HG03469 (cell line): ENCODE measurements around the gene DGCR2.
"Not testable (repeated sequence)": the region's sequence is repeated elsewhere in the genome, so short reads cannot be mapped to it uniquely, and the experiment has no call there.

ENCODE experiments used
- ATAC-seq: cut with Tn5 transposase; IDR thresholded peaks from one replicate; pipeline ENCODE4 v1.9.1; 2021; ENCODE audit warnings: mild to moderate bottlenecking, moderate library complexity, moderate number of reproducible peaks; ENCODE audit not compliant: unreplicated experiment

The DGCR2 gene

DNA sequence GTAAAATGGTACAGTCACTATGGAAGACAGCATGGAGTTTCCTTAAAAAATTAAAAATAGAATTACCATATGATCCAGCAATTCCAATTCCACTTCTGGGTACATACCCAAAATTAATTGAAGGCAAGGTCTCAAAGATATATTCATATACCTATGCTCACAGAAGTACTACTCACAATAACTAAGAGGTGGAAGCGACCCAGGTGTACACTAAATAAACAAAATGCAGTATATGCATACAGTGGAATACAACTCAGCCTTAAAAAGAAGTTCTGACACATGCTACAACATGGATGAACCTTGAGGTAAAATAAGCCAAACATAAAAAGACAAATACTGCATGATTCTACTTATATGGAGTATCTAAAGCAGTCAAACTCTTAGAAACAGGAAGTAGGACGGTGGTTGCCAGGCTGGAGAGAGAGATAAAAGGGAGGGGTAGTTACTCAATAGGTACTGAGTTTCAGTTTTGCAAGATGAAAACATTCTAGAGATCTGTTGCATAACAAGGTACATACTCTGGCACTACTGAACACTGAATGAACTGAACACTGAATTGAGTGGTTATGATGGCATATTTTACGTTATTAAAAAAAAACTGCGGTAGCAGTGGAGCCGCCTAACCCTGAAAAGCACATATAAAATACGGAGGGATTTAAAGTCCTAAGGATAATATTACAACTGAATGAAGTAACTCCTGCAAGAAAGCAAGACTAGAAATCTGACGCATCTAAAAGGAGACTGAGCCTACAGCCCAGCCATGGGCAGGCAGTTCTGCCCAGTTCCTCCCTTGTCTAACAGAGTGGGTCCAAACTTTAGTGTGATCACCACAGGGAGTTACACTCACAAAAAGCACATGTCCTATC is 12.8 kb downstream of the DGCR2 start:
- peak; percentile 90 for ATAC-seq

DNA sequence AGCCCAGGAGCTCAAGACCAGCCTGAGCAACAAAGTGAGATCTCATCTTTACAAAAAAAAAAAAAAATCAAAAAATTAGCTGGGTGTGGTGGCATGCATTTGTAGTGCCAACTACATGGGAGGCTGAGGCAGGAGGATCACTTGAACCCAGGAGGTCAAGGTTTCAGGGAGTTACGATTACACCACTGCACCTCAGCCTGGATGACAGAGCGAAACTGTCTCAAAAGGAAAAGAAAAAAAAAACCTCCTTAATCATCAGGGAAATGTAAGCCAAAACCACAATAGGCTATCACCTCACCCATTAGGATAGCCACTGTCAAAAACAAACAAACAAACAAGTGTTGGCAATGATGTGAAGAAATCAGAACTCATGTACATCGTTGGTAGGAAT is 13.4 kb downstream of the DGCR2 start:
- ATAC-seq: no peak

DNA sequence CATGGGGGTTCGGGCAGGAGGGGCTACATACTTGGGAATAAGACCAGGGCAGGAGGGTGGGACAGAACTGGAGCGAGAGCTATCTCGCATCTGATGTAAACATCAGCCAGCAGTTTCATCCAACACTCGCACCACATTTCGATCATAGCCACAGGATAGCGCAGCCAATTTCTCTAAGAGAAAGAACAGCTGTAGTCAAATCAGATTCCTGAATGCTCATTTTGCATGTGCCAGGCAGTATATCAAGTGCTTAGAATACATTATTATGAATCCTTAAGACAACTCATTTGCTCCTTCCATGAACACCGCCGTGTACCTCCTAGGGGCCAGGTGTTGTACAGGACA is 14.5 kb downstream of the DGCR2 start:
- ATAC-seq: no peak

DNA sequence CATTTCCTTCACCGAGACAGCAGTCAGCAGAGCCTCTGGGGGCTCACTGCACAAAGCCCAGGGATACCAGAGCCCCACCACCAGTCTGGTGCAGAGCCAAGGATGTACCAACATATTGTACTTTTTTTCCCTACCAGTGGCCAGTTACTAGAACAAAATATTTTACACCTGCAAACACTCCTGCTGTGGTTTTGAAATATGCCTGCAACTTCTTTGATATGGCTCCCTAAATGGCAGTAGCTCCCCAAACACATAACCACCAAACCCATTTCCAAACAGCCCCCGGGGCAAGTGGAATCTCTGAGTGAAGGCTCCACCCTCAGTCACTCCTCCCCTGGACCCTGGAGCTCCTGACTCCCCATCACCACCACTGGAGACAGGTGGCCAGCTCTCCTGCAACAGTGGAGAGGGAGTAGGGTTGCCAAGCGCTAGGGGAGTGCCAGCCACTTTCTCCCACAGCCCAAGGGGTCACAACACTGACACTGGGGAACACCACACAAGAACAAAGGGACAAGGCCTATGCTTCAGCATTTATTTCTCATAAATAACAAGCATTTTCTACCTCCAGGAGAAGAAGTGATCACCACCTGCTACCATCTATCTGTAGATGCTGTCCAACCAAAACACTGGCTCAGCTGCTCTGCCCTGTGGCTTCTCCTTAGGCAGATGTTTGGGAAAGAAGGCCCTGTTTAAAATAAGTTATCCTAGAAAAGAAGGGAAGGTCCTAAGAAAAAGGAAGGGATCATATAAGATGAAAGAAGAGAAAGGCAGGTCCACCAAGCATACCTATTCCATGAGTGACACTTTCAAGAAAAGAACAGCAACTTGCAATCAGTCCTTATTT is 15.1 kb downstream of the DGCR2 start:
- ATAC-seq: no peak

DNA sequence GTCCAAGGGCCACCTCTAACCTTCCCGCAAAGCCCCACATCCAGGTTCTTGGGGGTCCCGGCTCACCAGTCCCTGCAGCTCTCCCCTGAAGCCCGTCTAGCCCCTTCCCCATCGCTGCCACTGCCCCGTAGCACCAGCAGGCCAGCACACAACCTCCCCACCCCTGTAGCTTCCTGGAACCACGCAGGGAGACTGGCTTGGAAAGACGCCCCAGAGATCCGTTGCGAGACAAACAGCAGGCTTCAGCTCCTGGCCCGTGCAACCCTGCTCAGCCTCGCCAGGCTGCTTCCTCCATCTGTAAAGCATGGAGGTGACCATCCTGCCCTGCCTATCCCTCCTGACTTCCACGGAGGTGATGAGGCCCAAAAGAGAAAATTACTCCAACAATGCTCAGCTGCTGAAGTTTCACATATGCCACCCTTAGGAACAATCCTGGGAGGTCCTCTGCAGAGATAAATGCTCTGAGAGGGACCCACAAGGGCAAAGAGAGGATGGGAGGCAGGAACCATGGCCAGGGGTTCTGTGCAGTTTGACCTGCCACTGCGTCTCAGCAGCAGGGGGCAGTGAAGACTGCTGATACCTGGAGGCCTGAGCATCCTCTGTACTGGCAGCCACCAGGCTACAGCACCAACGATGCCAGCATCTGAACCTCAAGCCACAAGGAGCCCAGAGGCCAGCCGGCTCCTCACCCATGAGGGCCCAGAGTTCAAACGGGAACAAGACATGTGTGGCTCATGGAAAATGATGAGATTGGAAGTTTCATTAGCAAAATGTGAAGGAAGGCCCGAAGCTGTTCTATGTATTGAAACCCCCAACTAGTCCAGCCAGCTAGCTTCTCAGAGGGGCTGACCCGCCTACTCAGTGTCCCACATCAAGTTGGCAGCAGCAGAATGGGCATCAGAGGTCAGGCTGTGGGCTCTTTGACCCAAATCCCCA is 16.1 kb downstream of the DGCR2 start:
- no peak for ATAC-seq

DNA sequence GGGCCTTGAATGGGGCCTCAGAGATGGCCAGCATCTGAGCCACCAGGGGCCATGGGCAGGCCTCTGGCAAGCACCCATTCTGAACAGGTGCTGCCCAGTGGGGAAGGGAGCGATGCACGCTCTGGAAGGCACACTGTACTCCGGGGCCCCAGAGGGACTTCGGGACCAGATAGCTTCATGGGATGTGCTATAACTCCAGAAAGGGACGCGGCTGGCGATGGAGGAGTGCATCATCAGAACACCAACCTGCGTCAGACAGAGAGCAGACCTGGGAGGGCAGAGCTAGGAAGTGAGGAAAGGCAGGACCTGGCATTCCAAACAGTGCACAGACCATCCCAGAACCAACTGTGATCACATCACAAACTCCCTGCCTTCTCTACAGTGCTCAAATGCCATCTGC is 16.8 kb downstream of the DGCR2 start:
- no peak for ATAC-seq

DNA sequence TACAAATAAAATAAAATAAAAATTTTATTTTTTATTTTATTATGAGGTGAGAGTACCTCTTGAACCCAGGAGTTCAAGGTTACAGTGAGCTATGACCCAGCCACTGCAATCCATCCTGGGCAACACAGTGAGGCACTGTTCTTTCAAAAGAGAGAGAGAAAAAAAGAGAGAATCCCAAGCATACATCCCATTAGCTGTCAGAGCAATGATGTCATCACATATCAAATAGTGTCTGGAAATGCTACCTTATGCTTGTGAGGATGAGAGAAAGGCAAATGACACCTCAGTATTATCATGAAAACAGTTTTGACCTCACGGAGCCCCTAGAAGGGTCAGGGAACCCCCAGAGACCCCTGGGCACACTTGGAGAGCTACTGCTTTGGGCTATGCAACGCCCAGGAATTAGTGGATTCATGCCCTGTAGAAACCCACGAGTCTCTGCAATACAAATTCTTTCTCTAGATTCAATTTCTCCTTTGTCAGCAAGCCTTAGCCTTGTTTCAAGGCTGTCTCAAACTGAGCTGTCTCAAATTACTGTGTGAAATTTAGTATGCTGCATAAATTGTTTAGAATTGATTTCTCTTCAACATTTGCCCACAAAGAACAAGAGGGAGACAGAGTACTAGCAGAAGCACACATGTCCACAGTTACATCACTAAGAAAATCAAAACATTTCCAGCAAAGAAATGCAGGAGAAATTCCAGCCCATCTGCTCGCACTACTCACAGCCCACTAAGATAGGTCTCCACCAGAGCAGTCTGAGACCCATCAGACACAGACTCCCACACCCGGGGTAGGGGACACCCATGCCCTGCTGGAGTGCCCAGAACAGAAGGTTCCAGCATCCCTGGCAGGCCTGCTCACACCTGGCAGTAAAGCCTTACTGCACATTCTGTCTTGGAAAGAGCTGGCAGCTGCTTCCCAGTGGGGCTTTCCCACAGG is 18.1 kb downstream of the DGCR2 start:
- no peak for ATAC-seq

DNA sequence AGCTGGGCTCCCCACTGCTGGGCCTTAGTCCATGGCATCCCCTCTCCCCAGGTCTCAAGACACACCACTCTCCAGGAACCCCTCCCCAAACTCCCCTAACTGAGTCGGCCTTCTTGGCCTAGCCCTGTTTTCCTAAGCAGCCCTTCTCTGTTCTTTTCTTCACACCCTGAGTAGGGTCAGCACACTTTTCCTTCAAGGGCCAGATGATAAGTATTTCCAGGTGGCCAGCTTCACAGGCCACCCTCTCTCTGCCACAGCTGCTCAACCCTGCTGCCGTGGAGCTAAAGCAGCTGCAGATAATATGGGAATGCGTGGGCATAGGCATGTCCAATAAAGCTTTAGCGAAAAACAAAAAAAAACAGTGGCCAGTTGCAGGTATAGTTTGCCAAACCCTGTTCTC is 24.1 kb downstream of the DGCR2 start:
- ATAC-seq: no peak

DNA sequence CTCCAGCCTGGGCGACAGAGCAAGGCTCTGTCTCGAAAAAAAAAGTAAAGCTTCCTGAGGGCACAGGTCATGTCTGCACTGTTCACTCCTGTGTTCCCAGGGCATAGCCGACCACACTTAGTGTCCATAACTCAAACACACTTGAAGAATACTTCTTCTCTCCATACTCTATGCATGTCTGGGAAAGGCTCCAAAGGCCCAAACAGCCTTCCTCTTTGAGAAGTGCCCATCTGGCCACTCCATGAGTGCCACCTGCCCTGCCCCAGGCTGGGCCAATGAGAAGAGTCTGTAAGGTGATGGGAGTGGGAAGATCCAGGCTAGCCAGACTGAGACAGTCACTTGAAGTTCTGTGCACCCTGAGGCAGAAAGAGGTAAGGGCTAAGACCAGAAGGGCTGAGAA is 24.7 kb downstream of the DGCR2 start:
- no peak for ATAC-seq

DNA sequence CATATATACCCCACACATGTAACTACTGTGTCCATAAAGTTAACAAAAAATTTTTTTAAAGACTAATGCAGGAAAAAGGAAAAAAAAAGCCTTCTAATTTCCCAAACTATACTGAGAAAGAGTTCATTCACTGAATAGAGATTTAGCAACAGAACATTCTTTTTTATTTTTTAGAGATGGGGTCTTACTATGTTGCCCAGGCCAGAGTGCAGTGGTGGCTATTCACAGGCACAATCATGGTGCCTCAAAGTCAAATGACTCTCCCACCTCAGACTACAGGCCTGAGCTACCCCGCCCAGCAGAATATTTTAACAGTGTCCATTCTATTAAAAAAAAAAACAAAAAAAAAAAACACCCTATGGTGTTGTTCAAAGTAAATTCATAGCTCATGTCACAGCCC is 25.7 kb downstream of the DGCR2 start:
- ATAC-seq: no peak

DNA sequence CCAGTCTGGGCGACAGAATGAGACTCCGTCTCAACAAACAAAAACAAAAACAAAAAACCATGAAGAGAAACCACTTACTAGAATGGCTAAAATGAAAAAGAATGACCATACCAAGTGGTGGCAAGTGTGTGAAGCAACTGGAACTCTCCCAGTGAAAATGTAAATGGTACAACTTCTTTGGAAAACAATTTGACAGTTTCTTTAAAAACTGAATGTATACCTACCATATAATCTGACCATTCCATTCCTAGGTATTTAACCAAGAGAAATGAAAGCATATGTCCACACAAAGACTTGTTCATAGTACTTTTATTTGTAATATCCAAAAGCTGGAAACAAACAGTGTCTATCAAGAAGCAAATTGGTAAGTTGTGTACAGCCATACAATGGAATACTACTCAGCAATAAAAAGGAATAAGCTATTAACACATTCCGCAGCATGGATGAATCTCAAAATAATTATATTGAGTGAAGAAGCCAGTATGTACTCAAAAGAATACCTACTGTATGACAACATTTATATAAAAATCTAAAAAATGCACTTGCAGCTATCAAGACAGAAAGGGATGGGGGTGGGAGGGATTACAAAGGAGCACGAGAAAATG is 27.7 kb downstream of the DGCR2 start:
- no peak for ATAC-seq

DNA sequence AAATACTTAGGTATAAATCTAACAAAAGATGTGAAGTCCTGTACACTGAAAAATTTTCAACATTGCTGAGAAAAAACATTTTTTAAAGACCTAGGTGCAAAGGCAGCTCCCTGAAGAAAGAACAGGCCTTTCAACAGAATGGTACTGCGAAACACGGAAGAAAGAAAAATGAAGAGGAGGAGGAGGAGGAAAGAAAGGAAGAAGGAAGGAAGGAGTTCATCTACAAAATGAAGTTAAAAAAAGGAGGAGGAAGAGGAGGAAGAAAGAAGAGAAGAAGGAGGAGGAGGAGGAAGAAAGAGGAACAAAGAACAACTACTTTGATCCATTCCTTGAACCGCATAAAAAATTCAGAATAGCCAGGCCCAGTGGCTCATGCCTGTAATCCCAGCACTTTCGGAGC is 29.5 kb downstream of the DGCR2 start:
- ATAC-seq: no peak

DNA sequence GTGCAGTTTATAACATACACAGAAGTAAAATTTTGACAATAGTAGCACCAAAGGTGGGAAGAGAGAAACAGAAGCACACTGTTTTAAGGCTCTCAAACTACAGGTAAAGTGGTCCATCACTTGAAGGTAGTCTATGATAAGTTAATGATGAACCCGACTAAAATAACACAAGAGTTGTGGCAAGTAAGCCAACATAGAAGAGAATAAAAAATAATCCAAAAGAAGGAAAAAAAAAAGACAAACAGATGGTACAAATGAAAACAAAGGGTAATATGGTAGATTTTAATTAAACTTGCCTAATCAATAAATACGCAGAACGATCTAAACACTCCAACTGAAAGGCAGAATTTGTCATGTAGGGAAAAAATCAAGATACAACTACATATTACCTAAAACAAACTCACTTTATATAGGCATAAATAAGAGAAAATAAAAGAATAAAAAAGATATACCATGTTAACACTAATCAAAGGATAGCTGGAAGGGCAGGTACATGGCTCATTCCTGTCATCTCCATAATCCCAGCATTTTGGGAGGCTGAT is 31.6 kb downstream of the DGCR2 start:
- ATAC-seq: no peak

DNA sequence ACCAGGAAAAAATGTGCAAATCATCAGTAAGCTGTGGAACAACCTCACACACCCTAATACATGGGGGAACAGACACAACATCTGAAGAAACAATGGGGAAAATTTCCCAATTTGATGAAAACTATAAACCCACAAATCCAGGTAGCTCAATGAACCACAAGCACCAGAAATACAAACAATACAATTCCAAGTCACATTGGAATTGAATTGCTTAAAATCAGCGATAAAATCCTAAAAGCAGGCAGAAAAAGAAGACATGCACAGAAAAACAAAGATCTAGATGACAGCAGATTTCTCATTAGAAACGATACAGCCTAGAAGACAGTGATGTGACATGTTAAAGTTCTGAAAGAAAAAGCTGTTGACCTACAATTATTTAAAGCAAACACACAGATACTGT is 32.0 kb downstream of the DGCR2 start:
- ATAC-seq: no peak

DNA sequence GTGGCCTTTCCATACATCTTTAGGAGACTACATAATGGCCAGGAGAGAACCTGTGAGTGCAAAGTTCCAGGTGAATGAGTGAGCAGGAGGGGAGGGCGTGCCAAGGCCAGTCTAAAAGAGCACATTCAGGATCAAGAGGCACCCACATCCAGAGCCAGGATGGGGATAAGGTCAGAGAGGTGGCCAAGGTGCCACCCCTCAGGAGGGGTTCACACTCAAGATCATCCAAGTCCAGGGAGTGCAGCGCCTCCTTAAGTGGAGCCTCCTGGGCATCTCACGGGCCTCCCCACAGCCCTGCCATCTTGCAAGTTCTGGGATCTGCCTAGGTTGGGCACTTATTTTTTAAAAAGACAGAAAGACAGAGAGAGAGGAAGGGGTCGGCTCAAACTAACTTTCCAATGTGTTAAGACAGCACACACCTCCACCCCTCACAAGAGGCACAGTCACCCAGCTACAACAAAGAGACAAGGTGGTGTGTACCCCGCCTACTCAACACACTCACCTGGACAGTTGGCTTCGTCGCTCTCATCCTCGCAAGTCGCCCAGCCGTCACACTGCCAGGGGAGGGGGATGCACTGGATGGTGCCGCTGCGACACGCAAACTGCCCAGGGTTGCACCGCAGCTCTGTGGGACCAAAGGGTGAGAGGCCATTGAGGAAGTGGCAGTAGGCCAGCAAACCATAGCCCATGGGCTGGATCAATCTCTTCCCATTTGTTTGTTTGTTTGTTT is 33.2 kb downstream of the DGCR2 start:
- ATAC-seq: no peak

DNA sequence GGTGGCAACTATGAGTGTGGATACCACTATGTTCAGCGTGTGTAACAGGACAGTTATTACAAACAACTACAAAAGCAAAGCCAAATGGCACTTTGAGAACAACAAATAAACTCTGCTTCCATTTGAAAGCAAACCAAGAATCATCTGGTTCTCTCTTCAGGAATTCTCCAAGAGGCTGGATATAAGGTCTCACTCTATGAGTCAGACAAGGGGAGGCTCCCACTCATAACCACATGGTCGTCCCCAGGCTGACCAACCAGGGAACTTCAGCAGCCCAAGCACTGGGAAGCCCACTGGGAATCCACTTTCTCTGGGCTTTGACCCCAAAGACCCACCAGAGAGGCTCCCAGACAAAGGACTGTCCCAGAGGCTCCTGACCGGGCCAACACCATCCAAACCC is 35.3 kb downstream of the DGCR2 start:
- no peak for ATAC-seq

DNA sequence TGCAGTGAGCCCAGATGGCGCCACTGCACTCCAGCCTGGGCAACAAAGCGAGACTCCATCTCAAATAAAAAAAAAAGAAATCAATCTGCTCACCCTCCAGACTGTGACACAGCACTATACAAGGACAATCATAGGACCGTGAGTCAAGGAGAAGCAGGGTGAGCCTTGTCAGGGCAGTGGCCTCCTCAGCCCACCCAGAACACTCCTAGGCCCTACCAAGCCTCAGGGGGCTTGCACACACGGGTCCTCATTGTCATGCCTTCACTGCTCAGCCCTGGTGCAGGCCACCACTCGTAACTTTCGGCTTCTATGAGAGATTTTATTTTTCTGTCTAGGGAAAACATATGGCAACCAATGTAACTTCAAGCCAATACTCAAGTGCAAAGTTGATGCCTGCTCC is 35.8 kb downstream of the DGCR2 start:
- ATAC-seq: no peak

DNA sequence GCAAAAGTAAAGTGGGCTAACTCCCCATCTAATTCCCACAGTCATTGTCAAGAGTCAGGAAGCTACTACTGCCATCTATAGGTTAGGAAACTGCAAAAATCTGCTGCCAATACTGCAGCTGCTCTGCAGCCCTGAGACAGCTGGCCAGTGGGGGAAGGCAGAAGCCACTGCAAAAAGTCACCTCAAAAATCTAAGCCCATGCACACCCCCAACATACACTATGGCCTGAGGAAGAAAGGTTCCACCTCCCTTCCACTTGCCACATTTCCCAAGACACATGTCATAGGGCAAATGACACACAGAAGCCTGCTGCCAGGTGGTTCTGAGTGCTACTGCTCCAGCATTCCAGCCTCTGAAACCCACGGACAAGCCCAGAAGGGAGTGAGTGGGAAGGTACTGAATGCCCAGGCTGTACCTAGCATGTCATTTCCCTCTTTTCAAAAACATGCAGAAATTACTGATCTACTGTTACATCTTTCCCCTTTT is 36.9 kb downstream of the DGCR2 start:
- ATAC-seq: no peak

DNA sequence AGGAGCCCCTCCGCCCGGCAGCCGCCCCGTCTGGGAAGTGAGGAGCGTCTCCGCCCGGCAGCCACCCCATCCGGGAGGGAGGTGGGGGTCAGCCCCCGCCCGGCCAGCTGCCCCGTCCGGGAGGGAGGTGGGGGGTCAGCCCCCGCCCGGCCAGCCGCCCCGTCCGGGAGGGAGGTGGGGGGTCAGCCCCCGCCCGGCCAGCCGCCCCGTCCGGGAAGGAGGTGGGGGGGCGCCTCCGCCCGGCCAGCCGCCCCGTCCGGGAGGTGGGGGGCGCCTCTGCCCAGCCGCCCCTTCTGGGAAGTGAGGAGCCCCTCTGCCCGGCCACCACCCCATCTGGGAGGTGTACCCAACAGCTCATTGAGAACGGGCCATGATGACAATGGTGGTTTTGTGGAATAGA is 37.6 kb downstream of the DGCR2 start:
- ATAC-seq: not testable (repeated sequence)
